BJ (cell line): Measurements from ENCODE around the gene RIMS1. TPM values are rescaled to one million over a fixed set of nuclear protein-coding genes. Genes with fewer than 3 reads are reported as not detected.

Source experiments
- CTCF ChIA-PET: fragments of 350-600 bp; formaldehyde crosslinking; extraction: SDS; loops from one replicate; lab custom pipeline; 2021; ENCODE audit warnings: antibody characterized with exemption, inconsistent platforms; lab: Yijun Ruan, JAX
- POLR2A ChIA-PET: fragments of 300-600 bp; sonication (Branson Sonifier 250); formaldehyde crosslinking; extraction: SDS; loops from one replicate; lab custom pipeline; 2021; ENCODE audit warnings: antibody characterized with exemption; lab: Charles Lee
- DNase-seq: peaks from one replicate; pipeline ENCODE4 v3.0.0-alpha.2; 2011; ENCODE audit warnings: low read depth
- H3K27me3 ChIP-seq: 2 replicates; pipeline ENCODE4 v1.6.0; 2011; ENCODE audit warnings: low read length; ENCODE audit not compliant: control insufficient read depth, insufficient read depth
- H3K36me3 ChIP-seq: 2 replicates; pipeline ENCODE4 v1.5.1; 2011; ENCODE audit warnings: low read length; ENCODE audit not compliant: control insufficient read depth, insufficient read depth
- H3K4me3 ChIP-seq: 2 replicates; pipeline ENCODE4 v1.5.1; 2011; ENCODE audit warnings: low read depth, mild to moderate bottlenecking, control low read depth, low read length
- polyA plus RNA-seq: library from polyadenylated mRNA; depleted of rRNA; stranded (reverse); fragments of >200 nt; gene quantifications from 2 replicates; pipeline ENCODE4 v1.2.3, GENCODE V29; 2011
- TF ChIP-seq, protein P1 (sequence below): IDR thresholded peaks from 2 replicates; pipeline ENCODE4 v1.5.1; 2011; ENCODE audit warnings: low read depth, mild to moderate bottlenecking, control low read depth, inconsistent platforms, low read length, moderate library complexity; ENCODE audit not compliant: insufficient read depth

RIMS1 gene
- polyA plus RNA-seq, 1 experiment = 0.28 TPM

DNA sequence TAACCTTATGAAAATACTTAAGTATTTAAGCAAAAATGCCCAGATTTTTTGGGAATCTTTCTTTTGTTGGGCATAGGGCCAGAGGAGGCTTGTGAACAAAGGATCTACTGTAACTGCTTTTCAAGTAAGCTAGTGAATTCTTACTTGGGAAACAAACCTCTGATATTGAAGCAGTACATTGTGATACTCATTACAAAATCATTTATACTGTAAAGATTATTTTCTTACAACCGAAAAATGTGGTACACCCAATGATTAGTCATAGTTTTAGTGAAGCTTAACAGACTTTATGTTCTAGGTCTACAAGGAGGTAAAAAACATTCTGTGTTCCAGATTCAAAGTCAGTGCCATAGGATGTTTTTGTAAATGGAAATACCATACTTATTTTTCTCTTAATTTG is 462.6 kb downstream of the RIMS1 start:
- no peaks in the 10 kb centered on the region for H3K36me3 ChIP-seq
- TF ChIP-seq, protein P1, sequence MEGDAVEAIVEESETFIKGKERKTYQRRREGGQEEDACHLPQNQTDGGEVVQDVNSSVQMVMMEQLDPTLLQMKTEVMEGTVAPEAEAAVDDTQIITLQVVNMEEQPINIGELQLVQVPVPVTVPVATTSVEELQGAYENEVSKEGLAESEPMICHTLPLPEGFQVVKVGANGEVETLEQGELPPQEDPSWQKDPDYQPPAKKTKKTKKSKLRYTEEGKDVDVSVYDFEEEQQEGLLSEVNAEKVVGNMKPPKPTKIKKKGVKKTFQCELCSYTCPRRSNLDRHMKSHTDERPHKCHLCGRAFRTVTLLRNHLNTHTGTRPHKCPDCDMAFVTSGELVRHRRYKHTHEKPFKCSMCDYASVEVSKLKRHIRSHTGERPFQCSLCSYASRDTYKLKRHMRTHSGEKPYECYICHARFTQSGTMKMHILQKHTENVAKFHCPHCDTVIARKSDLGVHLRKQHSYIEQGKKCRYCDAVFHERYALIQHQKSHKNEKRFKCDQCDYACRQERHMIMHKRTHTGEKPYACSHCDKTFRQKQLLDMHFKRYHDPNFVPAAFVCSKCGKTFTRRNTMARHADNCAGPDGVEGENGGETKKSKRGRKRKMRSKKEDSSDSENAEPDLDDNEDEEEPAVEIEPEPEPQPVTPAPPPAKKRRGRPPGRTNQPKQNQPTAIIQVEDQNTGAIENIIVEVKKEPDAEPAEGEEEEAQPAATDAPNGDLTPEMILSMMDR = no peak
- H3K4me3 ChIP-seq = no peak overlapping the region
- ChIA-PET POLR2A (interaction anchor here (0.6 kb wide), 1 partner anchor 166 kb away, joined by 3 read pairs; no protein-coding TSS in a partner anchor), CTCF (no interaction called here)
- no peaks in the 10 kb centered on the region for H3K27me3 ChIP-seq
- no peak for DNase-seq

DNA sequence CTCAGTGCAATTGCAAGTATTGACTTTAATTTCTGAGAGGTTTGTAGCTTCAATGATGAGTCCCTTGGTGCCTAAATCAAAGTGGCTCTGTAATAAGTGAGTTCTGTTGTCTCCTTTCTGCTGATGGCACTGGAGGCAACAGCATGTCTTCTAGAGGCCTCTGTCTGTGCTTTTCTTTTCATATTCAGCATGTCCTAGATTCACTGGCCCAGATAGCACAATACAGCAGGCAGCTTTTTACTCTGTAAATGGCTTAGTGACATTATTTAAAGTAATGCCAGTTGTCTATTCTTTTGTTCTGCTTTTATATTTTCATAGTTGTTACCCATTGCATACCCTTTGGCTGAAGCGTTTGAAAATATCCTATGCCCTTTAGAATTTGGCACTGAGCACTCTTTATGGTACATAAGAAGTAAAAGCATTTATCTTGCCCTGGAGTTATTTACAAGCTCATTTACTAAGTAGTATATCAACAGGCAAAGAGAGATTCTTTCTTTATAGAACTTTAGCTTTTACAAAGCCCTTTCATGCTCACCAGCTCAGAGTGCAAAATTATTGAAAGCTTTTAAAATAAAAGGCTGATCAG is 464.0 kb downstream of the RIMS1 start:
- H3K27me3 ChIP-seq = no peaks in the 10 kb centered on the region
- H3K36me3 ChIP-seq = no peaks in the 10 kb centered on the region
- TF ChIP-seq, protein P1 = no peak
- POLR2A ChIA-PET = no interaction called here
- CTCF ChIA-PET = interaction anchor here (1.0 kb wide), 1 partner anchor 12 kb away, joined by 3 read pairs; no protein-coding TSS in a partner anchor
- no peak overlapping the region for H3K4me3 ChIP-seq
- no peak for DNase-seq

DNA sequence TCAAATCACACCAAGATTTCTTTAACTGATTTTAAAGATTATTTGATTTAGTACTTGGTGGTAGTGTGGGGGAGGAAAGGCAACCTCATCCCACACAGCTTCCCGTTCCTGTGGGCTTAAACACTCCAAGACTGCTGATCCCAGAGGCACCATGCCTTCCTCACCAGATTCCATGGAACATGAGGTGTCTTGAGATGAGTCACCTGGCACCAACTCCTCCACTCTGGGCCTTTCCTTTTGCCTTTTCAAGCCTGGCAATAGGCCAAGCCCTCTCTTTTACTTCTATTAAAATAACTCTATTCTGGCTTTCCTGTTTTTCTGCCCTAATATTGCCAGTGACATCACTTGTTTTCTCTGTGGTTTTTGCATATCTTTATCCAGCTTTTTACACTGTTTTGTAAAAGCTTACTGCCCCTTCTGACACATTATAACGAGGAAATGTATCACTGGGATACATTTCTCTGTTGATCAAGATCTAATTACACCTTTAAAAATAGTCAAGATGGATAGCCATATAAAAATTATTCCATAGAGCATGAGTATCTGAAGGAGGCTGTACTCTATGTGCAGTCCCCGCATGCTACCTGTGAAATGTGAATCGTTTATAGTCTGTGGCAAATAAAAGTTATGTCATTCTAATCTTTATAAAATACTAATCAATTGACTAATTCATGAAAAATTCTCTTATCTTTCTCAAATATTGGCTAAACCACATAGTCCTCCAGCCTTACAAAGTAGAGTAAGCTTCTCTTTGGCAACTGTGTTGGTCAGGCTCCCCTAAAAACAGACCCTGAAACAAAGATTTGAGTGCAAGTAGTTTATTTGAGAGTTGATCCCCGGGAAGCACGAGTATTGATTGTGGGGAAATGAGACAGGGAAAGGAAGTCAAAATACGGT is 477.7 kb downstream of the RIMS1 start:
- ChIA-PET POLR2A (interaction anchor here (0.7 kb wide), 2 partner anchors 29 to 147 kb away, joined by 3 to 6 read pairs; no protein-coding TSS in a partner anchor), CTCF (interaction anchor here (1.1 kb wide), 1 partner anchor 22 kb away, joined by 3 read pairs; no protein-coding TSS in a partner anchor)
- H3K36me3 ChIP-seq = no peaks in the 10 kb centered on the region
- TF ChIP-seq, protein P1 = no peak
- no peaks in the 10 kb centered on the region for H3K27me3 ChIP-seq
- H3K4me3 ChIP-seq = no peak overlapping the region
- DNase-seq = peak; percentile 80

DNA sequence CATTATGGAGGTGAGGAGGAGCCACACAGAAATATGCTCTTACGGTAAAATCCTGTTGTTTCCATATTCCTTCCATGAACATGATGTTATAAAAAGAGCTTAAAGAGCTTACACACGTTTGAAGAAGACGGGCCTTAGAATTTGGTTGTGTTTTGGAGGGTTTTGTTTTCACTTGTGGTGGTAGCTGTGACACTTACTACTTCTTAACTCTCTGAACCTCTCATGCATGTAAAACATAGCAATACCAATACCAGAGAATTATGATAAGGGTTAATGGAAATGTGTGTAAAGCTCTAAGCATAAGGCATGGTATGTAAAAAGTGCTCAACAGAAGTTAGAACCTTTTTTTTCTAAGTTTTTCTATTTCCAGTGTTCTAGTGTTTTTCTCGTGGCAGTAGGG is 479.4 kb downstream of the RIMS1 start:
- ChIA-PET CTCF (interaction anchor here (0.7 to 2.2 kb wide), 4 partner anchors 8 to 46 kb away, joined by 3 to 8 read pairs (median 6); no protein-coding TSS in a partner anchor), POLR2A (no interaction called here)
- DNase-seq = no peak
- H3K27me3 ChIP-seq = no peaks in the 10 kb centered on the region
- TF ChIP-seq, protein P1 = no peak
- no peak overlapping the region for H3K4me3 ChIP-seq
- no peaks in the 10 kb centered on the region for H3K36me3 ChIP-seq

DNA sequence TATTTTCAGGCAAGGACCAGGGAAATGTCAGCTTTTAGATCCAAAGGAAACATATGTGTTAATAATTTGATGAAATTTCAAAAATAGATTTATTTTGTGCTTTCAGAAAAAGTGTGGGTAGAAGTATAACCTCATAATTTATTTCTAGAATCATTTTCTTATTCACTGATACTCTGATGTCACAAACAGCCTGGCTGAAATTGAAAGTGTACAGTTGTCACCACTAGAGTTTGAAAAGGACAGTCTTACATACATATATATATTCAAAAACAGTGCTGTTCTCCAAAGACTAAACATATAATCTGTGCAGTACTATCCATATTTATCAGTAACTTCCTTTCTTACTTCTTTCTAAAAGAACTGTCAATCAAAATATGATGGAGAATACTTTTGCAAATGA is 481.1 kb downstream of the RIMS1 start:
- no peak for DNase-seq
- ChIA-PET CTCF (interaction anchor here (2.2 kb wide), 1 partner anchor 12 kb away, joined by 8 read pairs; no protein-coding TSS in a partner anchor), POLR2A (no interaction called here)
- Histone ChIP-seq H3K27me3 (no peaks in the 10 kb centered on the region), H3K4me3 (no peak overlapping the region), H3K36me3 (no peaks in the 10 kb centered on the region)
- TF ChIP-seq, protein P1 = no peak
